ENCODE results near the gene SLC25A27.

SLC25A27 gene, protein sequence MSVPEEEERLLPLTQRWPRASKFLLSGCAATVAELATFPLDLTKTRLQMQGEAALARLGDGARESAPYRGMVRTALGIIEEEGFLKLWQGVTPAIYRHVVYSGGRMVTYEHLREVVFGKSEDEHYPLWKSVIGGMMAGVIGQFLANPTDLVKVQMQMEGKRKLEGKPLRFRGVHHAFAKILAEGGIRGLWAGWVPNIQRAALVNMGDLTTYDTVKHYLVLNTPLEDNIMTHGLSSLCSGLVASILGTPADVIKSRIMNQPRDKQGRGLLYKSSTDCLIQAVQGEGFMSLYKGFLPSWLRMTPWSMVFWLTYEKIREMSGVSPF

DNA sequence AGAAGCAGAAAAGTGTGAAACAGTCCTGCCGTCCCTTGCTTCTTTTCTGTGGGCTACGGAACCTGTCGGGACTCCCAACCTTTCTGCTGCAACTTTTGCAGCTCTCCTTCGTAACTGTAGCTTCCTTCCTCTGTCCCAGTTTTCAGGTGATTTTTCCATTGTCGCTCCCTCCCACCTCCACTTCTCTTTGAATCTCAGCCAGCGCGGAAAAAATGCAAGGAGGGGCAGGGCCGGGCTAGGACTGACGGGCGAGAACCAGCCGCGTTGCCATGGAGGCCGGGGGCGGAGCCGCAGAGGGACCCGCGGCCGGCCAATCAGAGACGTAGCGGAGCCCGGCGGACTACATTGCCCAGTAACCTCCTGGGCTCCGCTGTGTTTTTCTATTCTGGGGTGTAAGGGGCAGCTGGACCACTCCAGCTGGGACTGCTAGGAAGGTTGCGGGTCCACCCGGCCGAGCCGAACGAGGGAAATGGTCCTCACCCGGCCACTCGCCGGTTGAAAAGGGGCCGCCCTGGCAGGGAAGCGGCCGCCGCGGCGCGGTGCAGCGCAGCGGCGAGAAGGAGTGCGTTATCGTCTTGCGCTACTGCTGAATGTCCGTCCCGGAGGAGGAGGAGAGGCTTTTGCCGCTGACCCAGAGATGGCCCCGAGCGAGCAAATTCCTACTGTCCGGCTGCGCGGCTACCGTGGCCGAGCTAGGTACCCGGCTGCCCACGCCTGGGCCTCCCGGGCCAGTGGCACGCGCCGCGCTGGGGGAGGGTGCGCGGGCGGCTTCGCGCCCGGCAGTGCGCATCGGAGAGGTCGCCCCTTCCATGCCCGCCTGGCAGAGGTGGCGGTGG, at the start of gene SLC25A27, which contains the start of gene CYP39A1:
Gene SLC25A27 (plus strand): TSS at position 373 of the 836 bp plus-strand sequence. CDS start 218 bp downstream, at position 591.
Gene CYP39A1 (minus strand): TSS at position 216 of the 836 bp plus-strand sequence. CDS start 236 bp downstream, outside the sequence.
- Mint-ChIP-seq H3K27ac (peak within 1 kb of the TSS; percentile 71), H3K9me3 (no peaks in the 10 kb centered on the region), H3K4me3 (peak within 1 kb of the TSS; percentile 80), H3K4me1 (peaks cover 21% of the 10 kb centered on the region), H3K27me3 (peaks cover 48% of the 10 kb centered on the region), H3K36me3 (ENCODE audit: low read depth) (no peaks in the 10 kb centered on the region)
- ATAC-seq (peak; percentile 100), DNase-seq (peak; percentile 86)

DNA sequence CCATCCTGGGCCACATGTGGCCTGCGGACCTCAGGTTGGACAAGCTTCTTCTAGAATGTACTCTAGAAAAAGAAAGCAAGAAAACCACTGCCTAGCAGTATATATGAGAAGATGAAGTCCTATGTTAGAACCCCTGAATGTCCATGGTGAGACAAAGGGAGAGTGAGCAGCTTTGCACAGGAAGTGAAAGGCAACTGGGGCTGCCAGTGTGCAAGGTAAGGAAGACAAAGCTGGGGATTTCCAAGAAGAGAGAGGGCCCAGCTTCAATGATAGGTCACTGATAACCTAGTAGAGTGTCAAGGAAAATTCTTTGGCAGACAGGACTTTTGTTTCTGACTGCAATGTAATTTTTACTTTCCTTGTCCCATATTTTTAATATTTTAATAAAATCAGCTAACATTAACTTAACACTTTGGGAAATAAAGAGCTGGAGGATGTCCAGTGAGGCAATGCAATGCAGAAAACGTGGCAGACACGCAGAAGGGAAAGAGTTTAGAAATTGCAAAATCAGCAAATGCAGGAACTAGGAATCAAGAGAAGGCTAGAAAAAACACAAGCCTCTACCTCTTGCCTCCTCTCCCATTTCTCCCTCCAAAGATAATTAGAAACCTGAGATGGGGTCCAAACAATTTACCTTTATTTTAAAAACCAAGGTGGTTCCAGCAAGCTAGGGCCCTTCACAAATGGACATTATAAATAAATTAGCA, 47.5 kb upstream of the SLC25A27 start:
- DNase-seq: no peak
- Mint-ChIP-seq H3K4me3 (no peak overlapping the region), H3K4me1 (no peaks in the 10 kb centered on the region), H3K36me3 (ENCODE audit: low read depth) (no peaks in the 10 kb centered on the region), H3K27ac (no peak overlapping the region), H3K27me3 (peaks cover 10% of the 10 kb centered on the region), H3K9me3 (no peaks in the 10 kb centered on the region)
- no peak for ATAC-seq

DNA sequence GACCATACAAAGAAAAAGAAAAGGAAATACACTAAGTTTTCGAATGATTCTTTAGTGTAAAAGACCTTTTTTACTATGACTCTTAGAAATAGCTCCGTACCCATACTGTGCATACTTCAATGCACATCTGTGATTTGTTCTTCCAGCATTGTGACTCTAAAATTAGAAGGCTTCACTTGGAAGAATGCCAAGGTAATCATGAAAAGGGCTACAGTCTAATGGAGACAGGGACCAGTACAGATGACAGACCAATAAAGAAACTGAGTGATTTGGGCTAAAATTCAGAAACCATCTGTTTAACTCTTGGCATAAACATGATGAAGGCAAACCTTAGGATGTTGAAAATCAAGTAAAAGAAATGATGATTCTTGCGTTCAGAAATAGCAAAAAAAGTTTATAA, 46.4 kb upstream of the SLC25A27 start:
- H3K4me1 Mint-ChIP-seq: no peaks in the 10 kb centered on the region
- no peaks in the 10 kb centered on the region for H3K9me3 Mint-ChIP-seq
- no peak overlapping the region for H3K27ac Mint-ChIP-seq
- ATAC-seq (no peak), DNase-seq (no peak)
- H3K36me3 Mint-ChIP-seq (ENCODE audit: low read depth): no peaks in the 10 kb centered on the region
- no peak overlapping the region for H3K4me3 Mint-ChIP-seq
- H3K27me3 Mint-ChIP-seq: peaks cover 6% of the 10 kb centered on the region

DNA sequence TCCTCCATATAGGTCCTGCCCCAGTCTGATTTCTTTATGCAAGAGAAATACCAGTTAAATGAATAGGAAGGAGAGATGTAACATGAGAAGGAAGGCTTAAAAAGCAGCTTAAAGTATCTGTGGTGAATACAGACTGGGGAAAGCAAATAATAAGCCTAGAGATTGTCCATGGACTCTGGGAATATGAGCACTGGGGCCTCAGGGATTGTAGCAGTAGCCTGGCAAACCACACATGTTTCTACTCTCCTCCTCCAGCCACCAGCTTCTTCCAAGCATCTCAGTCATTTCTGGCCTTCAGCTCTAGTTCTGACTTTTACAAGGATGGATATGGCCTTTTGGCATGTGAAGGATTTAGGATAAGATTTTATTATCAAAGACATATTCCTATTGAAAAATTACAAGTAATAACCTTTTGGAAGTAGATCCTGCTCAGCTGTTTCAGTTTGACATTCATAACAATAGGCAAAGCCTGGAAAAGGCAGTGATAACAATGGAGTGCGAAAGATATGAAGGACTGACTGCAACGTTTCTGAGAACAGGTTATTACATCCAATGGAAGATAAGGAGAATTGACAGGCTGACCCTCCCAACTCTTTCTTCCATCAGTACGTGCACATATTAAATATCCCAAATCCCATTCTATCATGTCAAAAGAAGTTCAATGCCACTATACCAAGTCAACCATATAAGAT, 41.8 kb upstream of the SLC25A27 start:
- ATAC-seq: no peak

DNA sequence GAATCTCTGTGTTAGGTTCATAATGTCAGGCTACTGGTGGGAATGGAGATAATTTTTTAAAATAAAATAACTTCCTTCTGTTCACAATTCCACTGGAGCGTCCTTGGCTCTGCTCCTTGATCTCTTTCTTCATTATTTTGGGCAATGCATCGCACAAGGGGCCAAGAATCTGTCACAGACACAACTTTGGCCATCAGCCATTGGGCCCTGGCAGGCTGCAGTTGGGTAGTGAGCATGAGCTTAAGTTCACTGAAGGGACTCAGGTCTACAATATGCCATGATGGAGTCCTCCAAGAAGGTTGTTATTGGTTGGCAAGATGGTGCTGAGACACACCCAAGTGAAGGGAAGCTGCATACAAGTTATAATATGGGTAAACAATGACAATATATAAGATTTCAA, 40.1 kb upstream of the SLC25A27 start:
- H3K27ac Mint-ChIP-seq: no peak overlapping the region
- H3K9me3 Mint-ChIP-seq: no peaks in the 10 kb centered on the region

More for the DNA sequence above, 41.8 kb upstream of the SLC25A27 start:
- Mint-ChIP-seq H3K4me1 (no peaks in the 10 kb centered on the region), H3K4me3 (no peak overlapping the region), H3K36me3 (ENCODE audit: low read depth) (no peaks in the 10 kb centered on the region), H3K9me3 (no peaks in the 10 kb centered on the region), H3K27me3 (peaks cover 6% of the 10 kb centered on the region), H3K27ac (no peak overlapping the region)
- no peak for DNase-seq

DNA sequence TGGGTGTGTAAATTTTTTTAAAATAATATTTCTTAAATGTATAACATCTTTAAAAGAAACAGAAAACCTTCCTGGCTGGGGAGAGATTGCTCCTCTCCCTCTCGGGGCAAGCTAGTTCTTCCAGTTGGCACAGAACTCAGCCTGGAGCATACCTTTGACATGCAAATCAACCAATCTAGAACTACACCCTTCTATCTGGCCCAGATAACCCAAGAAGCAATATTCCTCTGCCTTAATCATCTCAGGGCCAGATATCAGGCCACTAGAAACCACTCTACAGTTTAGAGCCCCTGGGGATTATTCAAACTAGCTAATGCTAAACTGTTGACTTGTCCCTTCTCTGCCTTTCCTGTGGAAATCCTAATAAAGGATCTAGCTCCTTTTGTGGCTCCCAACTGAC, 34.0 kb upstream of the SLC25A27 start:
- H3K36me3 Mint-ChIP-seq (ENCODE audit: low read depth): no peaks in the 10 kb centered on the region
- DNase-seq: no peak
- no peak for ATAC-seq
- H3K27me3 Mint-ChIP-seq: peaks cover 22% of the 10 kb centered on the region
- H3K4me1 Mint-ChIP-seq: no peaks in the 10 kb centered on the region
- no peak overlapping the region for H3K27ac Mint-ChIP-seq
- no peaks in the 10 kb centered on the region for H3K9me3 Mint-ChIP-seq
- H3K4me3 Mint-ChIP-seq: no peak overlapping the region

More for the DNA sequence above, 40.1 kb upstream of the SLC25A27 start:
- DNase-seq (no peak), ATAC-seq (no peak)
- peaks cover 8% of the 10 kb centered on the region for H3K27me3 Mint-ChIP-seq
- no peaks in the 10 kb centered on the region for H3K4me1 Mint-ChIP-seq
- no peak overlapping the region for H3K4me3 Mint-ChIP-seq
- no peaks in the 10 kb centered on the region for H3K36me3 Mint-ChIP-seq (ENCODE audit: low read depth)

DNA sequence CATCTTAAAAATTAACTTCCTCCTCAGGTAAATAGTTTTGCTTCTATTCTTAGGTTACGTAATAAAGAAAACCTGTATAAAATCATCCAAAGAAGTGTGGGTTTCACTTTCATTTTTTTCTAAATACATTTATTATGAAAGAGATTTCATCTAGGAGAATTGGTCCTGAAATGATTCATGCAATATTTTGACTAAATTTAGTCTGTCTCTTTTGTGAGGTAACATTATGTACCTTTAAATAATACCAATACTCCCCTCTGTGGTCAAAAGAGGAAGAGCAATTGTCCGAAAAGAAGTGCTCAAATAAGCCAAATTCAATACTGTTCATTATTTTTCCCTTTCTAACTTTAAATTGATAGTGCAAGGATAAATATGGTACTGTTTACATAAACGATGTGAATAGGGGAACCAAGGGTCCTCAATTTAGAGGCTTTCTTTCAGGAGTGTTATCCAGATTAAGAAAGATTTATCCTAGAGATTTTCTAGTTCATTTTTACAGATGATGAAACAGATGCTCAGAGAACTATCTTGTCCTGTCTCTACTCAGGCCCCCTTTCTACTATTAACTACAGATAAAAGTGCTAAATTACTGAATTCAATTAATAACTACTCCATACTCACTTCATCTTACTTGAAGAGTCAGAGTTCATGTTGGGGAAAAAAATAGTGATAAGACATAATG, 26.4 kb upstream of the SLC25A27 start:
- Mint-ChIP-seq H3K4me1 (peaks cover 8% of the 10 kb centered on the region), H3K4me3 (no peak overlapping the region), H3K27ac (no peak overlapping the region), H3K36me3 (ENCODE audit: low read depth) (no peaks in the 10 kb centered on the region), H3K9me3 (no peaks in the 10 kb centered on the region), H3K27me3 (peaks cover 10% of the 10 kb centered on the region)
- DNase-seq (no peak), ATAC-seq (no peak)

DNA sequence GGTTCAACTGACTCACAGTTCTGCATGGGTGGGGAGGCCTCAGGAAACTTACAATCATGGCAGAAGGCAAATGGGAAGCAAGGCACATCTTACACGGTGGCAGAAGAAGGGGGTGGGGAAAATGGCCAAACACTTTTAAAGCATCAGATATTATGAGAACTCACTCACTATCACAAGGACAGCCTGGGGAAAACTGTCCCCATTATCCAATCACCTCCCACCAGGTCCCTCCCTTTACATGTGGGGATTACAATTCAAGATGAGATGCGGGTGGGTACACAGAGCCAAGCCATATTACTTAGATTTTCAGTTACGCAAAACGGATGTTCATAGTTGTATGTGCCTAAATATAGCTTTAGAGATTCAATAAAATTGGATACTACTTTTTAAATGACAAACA, 25.8 kb upstream of the SLC25A27 start:
- no peaks in the 10 kb centered on the region for H3K36me3 Mint-ChIP-seq (ENCODE audit: low read depth)
- H3K27ac Mint-ChIP-seq: no peak overlapping the region
- H3K4me1 Mint-ChIP-seq: peaks cover 8% of the 10 kb centered on the region
- peaks cover 9% of the 10 kb centered on the region for H3K27me3 Mint-ChIP-seq
- ATAC-seq (no peak), DNase-seq (no peak)
- H3K4me3 Mint-ChIP-seq: no peak overlapping the region
- H3K9me3 Mint-ChIP-seq: no peaks in the 10 kb centered on the region

DNA sequence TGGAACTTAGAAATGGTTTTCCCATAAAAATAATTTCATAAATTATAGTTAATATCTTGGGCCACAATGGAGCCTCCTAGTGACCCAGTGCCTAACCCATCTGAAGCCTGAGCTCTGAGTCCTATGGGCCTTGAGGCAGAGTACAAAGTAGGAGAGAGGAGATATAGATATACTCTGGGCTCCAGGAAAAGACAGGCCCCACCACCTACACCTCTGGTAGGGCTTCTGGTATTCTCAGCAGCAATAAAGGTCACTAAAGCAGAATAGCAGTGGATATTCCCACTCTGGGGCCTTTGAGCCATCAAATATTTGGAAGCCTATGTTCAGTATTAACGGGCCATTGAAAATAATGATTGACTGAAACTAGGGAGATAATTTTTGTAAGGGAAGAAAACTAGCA, 24.3 kb upstream of the SLC25A27 start:
- H3K4me3 Mint-ChIP-seq: no peak overlapping the region
- H3K36me3 Mint-ChIP-seq (ENCODE audit: low read depth): no peaks in the 10 kb centered on the region
- no peaks in the 10 kb centered on the region for H3K9me3 Mint-ChIP-seq
- H3K27ac Mint-ChIP-seq: no peak overlapping the region
- H3K27me3 Mint-ChIP-seq: peaks cover 9% of the 10 kb centered on the region
- DNase-seq: no peak
- no peak for ATAC-seq
- peaks cover 8% of the 10 kb centered on the region for H3K4me1 Mint-ChIP-seq

DNA sequence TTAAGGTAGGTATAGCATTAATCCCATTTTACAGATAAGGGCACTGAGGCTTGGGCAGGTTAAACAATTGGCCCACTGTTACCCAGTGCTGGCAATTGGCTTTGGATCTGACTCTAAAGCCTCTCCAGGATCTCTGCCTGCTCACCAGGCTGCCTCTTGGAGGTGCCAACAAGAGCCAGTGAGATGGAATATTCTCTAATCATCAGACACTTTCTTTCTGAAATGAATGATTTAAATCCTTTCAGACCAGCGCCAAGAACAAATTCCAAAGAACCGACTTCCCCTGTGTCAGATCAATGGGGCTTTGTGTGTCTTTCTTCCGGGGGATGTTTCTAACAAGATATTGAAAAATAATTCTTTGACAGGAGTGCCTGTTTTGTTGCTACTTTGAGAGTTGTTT, 23.8 kb upstream of the SLC25A27 start:
- DNase-seq (no peak), ATAC-seq (no peak)
- Mint-ChIP-seq H3K36me3 (ENCODE audit: low read depth) (no peaks in the 10 kb centered on the region), H3K4me1 (peaks cover 8% of the 10 kb centered on the region), H3K27ac (no peak overlapping the region), H3K4me3 (no peak overlapping the region), H3K9me3 (no peaks in the 10 kb centered on the region), H3K27me3 (peaks cover 6% of the 10 kb centered on the region)

DNA sequence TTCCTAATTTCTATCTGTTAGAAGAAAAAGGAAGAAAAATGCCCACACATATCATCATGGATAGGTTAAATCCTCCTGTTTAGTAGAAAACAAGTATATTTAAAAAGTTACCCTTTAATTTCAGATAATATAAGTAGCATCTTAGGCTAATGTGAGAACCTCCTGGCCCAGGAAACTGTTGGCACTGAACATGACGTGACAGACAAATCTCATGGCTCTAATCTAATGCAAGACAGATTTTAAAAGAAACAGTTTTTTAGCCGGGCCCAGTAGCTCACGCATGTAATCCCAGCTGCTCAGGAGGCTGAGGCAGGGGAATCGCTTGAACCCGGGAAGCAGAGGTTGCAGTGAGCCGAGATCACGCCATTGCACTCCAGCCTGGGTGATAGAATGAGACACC, 23.1 kb upstream of the SLC25A27 start:
- no peaks in the 10 kb centered on the region for H3K9me3 Mint-ChIP-seq
- peaks cover 6% of the 10 kb centered on the region for H3K27me3 Mint-ChIP-seq
- no peak overlapping the region for H3K4me3 Mint-ChIP-seq
- DNase-seq (no peak), ATAC-seq (no peak)
- no peak overlapping the region for H3K27ac Mint-ChIP-seq
- H3K36me3 Mint-ChIP-seq (ENCODE audit: low read depth): no peaks in the 10 kb centered on the region
- H3K4me1 Mint-ChIP-seq: peaks cover 8% of the 10 kb centered on the region

DNA sequence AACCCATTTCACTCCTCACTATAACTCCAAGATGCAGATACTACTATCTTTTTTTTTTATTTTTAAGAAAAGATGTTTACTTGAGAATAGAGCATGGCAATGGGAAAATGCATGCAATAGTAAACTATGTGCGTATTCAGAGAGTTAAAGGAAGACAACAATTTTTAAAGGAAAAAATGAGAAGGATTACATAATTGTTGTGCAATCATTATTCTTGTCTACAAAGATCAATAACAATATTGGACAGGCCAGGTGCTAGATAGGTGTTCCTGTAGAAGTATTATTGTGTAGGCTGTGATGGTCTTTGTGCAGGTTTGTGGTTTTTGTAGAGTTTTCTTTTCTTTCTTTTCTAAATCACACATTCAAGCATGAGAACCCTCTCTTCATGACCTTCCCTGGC, 20.7 kb upstream of the SLC25A27 start:
- Mint-ChIP-seq H3K4me3 (no peak overlapping the region), H3K27ac (no peak overlapping the region), H3K9me3 (no peaks in the 10 kb centered on the region), H3K4me1 (no peaks in the 10 kb centered on the region), H3K27me3 (peaks cover 6% of the 10 kb centered on the region), H3K36me3 (ENCODE audit: low read depth) (no peaks in the 10 kb centered on the region)
- ATAC-seq (no peak), DNase-seq (no peak)

DNA sequence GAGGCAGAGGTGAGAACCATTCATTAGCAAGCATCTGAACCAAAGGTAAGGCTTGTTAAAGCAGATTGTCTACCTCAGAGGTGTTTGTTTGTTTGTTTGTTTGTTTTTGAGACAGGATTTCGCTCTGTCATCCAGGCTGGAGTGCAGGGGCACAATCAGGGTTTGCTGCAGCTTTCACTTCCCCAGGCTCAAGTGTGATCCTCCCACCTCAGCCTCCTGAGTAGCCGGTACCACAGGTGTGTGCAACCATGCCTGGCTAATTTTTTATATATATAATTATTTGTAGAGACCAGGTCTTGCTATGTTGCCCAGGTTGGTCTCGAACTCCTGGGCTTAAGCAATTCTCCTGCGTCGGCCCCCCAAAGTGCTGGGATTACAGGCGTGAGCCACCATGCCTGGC, 17.3 kb upstream of the SLC25A27 start:
- DNase-seq: no peak
- Mint-ChIP-seq H3K27me3 (peaks cover 32% of the 10 kb centered on the region), H3K4me1 (no peaks in the 10 kb centered on the region)

DNA sequence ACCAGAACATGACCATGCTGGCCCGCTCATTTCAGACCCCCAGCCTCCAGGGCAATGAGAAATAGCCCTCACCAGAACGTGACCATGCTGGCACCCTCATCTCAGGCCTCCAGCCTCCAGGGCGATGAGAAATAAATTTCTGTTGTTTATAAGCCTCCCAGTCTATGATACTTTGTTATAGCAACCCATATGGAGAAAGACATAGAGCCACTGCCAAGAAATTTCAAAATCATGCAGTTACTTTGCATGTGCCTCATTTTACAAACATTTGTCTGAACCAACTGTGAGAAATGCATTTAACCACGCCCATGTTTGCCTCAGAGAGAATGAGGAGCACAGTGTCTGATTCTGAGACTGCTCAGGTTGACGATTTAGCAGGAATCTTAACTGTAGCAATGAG, 15.6 kb upstream of the SLC25A27 start:
- DNase-seq (no peak), ATAC-seq (no peak)
- no peaks in the 10 kb centered on the region for H3K4me1 Mint-ChIP-seq
- peaks cover 37% of the 10 kb centered on the region for H3K27me3 Mint-ChIP-seq
- no peak overlapping the region for H3K4me3 Mint-ChIP-seq
- no peaks in the 10 kb centered on the region for H3K9me3 Mint-ChIP-seq
- H3K27ac Mint-ChIP-seq: no peak overlapping the region
- no peaks in the 10 kb centered on the region for H3K36me3 Mint-ChIP-seq (ENCODE audit: low read depth)

More for the DNA sequence above, 17.3 kb upstream of the SLC25A27 start:
- H3K27ac Mint-ChIP-seq: no peak overlapping the region
- no peaks in the 10 kb centered on the region for H3K9me3 Mint-ChIP-seq
- ATAC-seq: no peak
- H3K36me3 Mint-ChIP-seq (ENCODE audit: low read depth): no peaks in the 10 kb centered on the region
- H3K4me3 Mint-ChIP-seq: no peak overlapping the region

Data from activated naive CD8-positive, alpha-beta T cell treated with anti-CD3 and anti-CD28 coated beads, Interleukin-2, amount 50 U/mL, for 24 hours (primary cell).